Neural crest cell (in vitro differentiated cells): ENCODE results near the gene DDIT4L. TPM values are rescaled to one million over a fixed set of nuclear protein-coding genes. Genes with fewer than 3 reads are reported as not detected.

Experiments
- DNase-seq: peaks from one replicate; pipeline ENCODE4 v3.0.0; 2021; ENCODE audit warnings: low read depth, mixed read lengths, low spot score
- H3K27ac Mint-ChIP-seq: one replicate; pipeline ENCODE4 v1.8.0; 2021; ENCODE audit warnings: mild to moderate bottlenecking, mixed read lengths; ENCODE audit not compliant: unreplicated experiment
- H3K27me3 Mint-ChIP-seq: 2 replicates; pipeline ENCODE4 v1.8.0; 2021; ENCODE audit warnings: low read depth, mild to moderate bottlenecking, mixed read lengths
- H3K36me3 Mint-ChIP-seq: 2 replicates; pipeline ENCODE4 v1.8.0; 2021; ENCODE audit warnings: low read depth, mild to moderate bottlenecking, mixed read lengths
- H3K4me1 Mint-ChIP-seq: 2 replicates; pipeline ENCODE4 v1.8.0; 2021; ENCODE audit warnings: mixed read lengths
- H3K4me3 Mint-ChIP-seq: one replicate; pipeline ENCODE4 v1.8.0; 2021; ENCODE audit warnings: mild to moderate bottlenecking, mixed read lengths
- H3K9me3 Mint-ChIP-seq: 2 replicates; pipeline ENCODE4 v1.8.0; 2021; ENCODE audit warnings: mixed read lengths
- CTCF ChIP-seq: fragments of 200-600 bp; sonication (generic); conservative IDR thresholded peaks from 2 replicates; pipeline ENCODE4 v1.5.0; 2021; ENCODE audit warnings: antibody characterized with exemption, mild to moderate bottlenecking
- total RNA-seq: library from RNA; stranded (reverse); gene quantifications from 2 replicates; pipeline ENCODE4 v1.2.1, GENCODE V29; 2021

The DDIT4L gene
- total RNA-seq, 1 donor from 2014 or later, result 0.14 TPM

GRCh38 chr4:100164808-100165760 is 25.2 kb downstream of the DDIT4L start:
- no peak for TF ChIP-seq CTCF
- no peak overlapping the region for H3K27ac Mint-ChIP-seq
- H3K4me3 Mint-ChIP-seq, result no peak overlapping the region

GRCh38 chr4:100162027-100162685 is 28.1 kb downstream of the DDIT4L start:
- H3K27me3 Mint-ChIP-seq, result peaks cover 3% of the 10 kb centered on the region
- peaks cover 8% of the 10 kb centered on the region for H3K9me3 Mint-ChIP-seq
- no peaks in the 10 kb centered on the region for H3K36me3 Mint-ChIP-seq
- DNase-seq, result no peak
- TF ChIP-seq CTCF, result no peak
- no peak overlapping the region for H3K4me3 Mint-ChIP-seq
- H3K4me1 Mint-ChIP-seq, result peaks cover 23% of the 10 kb centered on the region
- H3K27ac Mint-ChIP-seq, result no peak overlapping the region

More at GRCh38 chr4:100164808-100165760, 25.2 kb downstream of the DDIT4L start:
- Mint-ChIP-seq H3K9me3 (peaks cover 6% of the 10 kb centered on the region), H3K27me3 (peaks cover 5% of the 10 kb centered on the region), H3K4me1 (peaks cover 23% of the 10 kb centered on the region), H3K36me3 (no peaks in the 10 kb centered on the region)
- DNase-seq, result no peak

GRCh38 chr4:100149190-100149589 is 41.1 kb downstream of the DDIT4L start:
- no peaks in the 10 kb centered on the region for H3K36me3 Mint-ChIP-seq
- no peak overlapping the region for H3K4me3 Mint-ChIP-seq
- no peak for TF ChIP-seq CTCF
- peaks cover 2% of the 10 kb centered on the region for H3K9me3 Mint-ChIP-seq
- DNase-seq, result no peak
- no peak overlapping the region for H3K27ac Mint-ChIP-seq
- no peaks in the 10 kb centered on the region for H3K27me3 Mint-ChIP-seq
- H3K4me1 Mint-ChIP-seq, result no peaks in the 10 kb centered on the region

- no peak for DNase-seq
- no peak overlapping the region for H3K27ac Mint-ChIP-seq
- H3K36me3 Mint-ChIP-seq, result no peaks in the 10 kb centered on the region
- no peaks in the 10 kb centered on the region for H3K27me3 Mint-ChIP-seq
- H3K9me3 Mint-ChIP-seq, result no peaks in the 10 kb centered on the region
- no peak for TF ChIP-seq CTCF
- H3K4me1 Mint-ChIP-seq, result no peaks in the 10 kb centered on the region
- no peak overlapping the region for H3K4me3 Mint-ChIP-seq
Observed at GRCh38 chr4:100147684-100148083, 42.6 kb downstream of the DDIT4L start.

GRCh38 chr4:100147198-100147597 is 43.1 kb downstream of the DDIT4L start:
- Mint-ChIP-seq H3K9me3 (no peaks in the 10 kb centered on the region), H3K4me1 (no peaks in the 10 kb centered on the region), H3K27ac (no peak overlapping the region), H3K36me3 (no peaks in the 10 kb centered on the region), H3K27me3 (no peaks in the 10 kb centered on the region), H3K4me3 (no peak overlapping the region)
- TF ChIP-seq CTCF, result no peak
- DNase-seq, result no peak
